GM21360 (cell line): Measurements from ENCODE around the gene CRACR2A.

Experiments used
- ATAC-seq: cut with Tn5 transposase; IDR thresholded peaks from one replicate; pipeline ENCODE4 v1.9.1; 2021; ENCODE audit warnings: mild to moderate bottlenecking, moderate library complexity; ENCODE audit not compliant: unreplicated experiment

Gene CRACR2A

GRCh38 chr12:3655328-3655900 is 97.5 kb downstream of the CRACR2A start:
- no peak for ATAC-seq

- ATAC-seq: no peak
These were observed 101.1 kb downstream of the CRACR2A start for GRCh38 chr12:3651585-3652424.

- ATAC-seq: no peak
These were observed 105.4 kb downstream of the CRACR2A start for GRCh38 chr12:3647504-3647903.

GRCh38 chr12:3646561-3647241 is 106.2 kb downstream of the CRACR2A start:
- no peak for ATAC-seq

GRCh38 chr12:3645091-3645490 is 107.8 kb downstream of the CRACR2A start:
- ATAC-seq: no peak

- ATAC-seq: no peak
These were observed 108.8 kb downstream of the CRACR2A start for GRCh38 chr12:3644104-3644503.

- no peak for ATAC-seq
These were observed 111.4 kb downstream of the CRACR2A start for GRCh38 chr12:3641428-3642018.

- ATAC-seq: no peak
These were observed 116.6 kb downstream of the CRACR2A start for GRCh38 chr12:3636328-3636727.

- no peak for ATAC-seq
These were observed 118.6 kb downstream of the CRACR2A start for GRCh38 chr12:3634348-3634747.

- ATAC-seq: no peak
These were observed 119.5 kb downstream of the CRACR2A start for GRCh38 chr12:3633396-3633795.

- ATAC-seq: no peak
These were observed 120.2 kb downstream of the CRACR2A start for GRCh38 chr12:3632754-3633153.

- ATAC-seq: no peak
These were observed 120.7 kb downstream of the CRACR2A start for GRCh38 chr12:3632256-3632655.

- no peak for ATAC-seq
These were observed 121.2 kb downstream of the CRACR2A start for GRCh38 chr12:3631759-3632158.

- ATAC-seq: no peak
These were observed 121.7 kb downstream of the CRACR2A start for GRCh38 chr12:3631272-3631637.

GRCh38 chr12:3630621-3631271 is 122.2 kb downstream of the CRACR2A start:
- no peak for ATAC-seq

- ATAC-seq: no peak
These were observed 122.8 kb downstream of the CRACR2A start for GRCh38 chr12:3630111-3630510.

GRCh38 chr12:3629057-3629830 is 123.7 kb downstream of the CRACR2A start:
- no peak for ATAC-seq

GRCh38 chr12:3628629-3629028 is 124.3 kb downstream of the CRACR2A start:
- no peak for ATAC-seq

GRCh38 chr12:3627336-3627735 is 125.6 kb downstream of the CRACR2A start:
- ATAC-seq: no peak

GRCh38 chr12:3624273-3624672 is 128.6 kb downstream of the CRACR2A start:
- no peak for ATAC-seq
